Thoracic aorta (tissue), 2 donors: ENCODE results near the gene BABAM2. TPM values are rescaled to one million over a fixed set of nuclear protein-coding genes. Genes with fewer than 3 reads are reported as not detected.

Experiments used
- ATAC-seq: fragments of 150-250 bp; one replicate; pipeline ENCODE4 v1.8.0; 2017; ENCODE audit warnings: low read depth; ENCODE audit not compliant: insufficient number of reproducible peaks, low FRiP score
- DNase-seq: peaks from one replicate; pipeline ENCODE4 v3.0.0-alpha.2; 2020; ENCODE audit warnings: low spot score
- H3K27ac ChIP-seq, 2 donors: fragments of 200-600 bp; sonication (generic); 1 replicate in 1 of 2; 2 replicates in 1 of 2; pipeline ENCODE4 v1.5.1; 2016; ENCODE audit warnings: mild to moderate bottlenecking in 2 of 2, moderate library complexity in 2 of 2
- H3K27me3 ChIP-seq: fragments of 200-600 bp; sonication (generic); replicated peaks from 2 replicates; pipeline ENCODE4 v1.6.0; 2016; ENCODE audit warnings: mild to moderate bottlenecking; ENCODE audit not compliant: insufficient read depth
- H3K36me3 ChIP-seq: fragments of 200-600 bp; sonication (generic); one replicate; pipeline ENCODE4 v1.5.1; 2016
- H3K4me1 ChIP-seq, 2 donors: fragments of 200-600 bp; sonication (generic); 1 replicate in 1 of 2; 2 replicates in 1 of 2; pipeline versions ENCODE4 v1.5.1 to v1.6.0; 2016; ENCODE audit warnings: low read depth in 2 of 2, mild to moderate bottlenecking in 1 of 2; ENCODE audit not compliant: control insufficient read depth in 1 of 2
- H3K4me3 ChIP-seq: fragments of 200-600 bp; sonication (generic); 2 replicates; pipeline ENCODE4 v1.5.1; 2016; ENCODE audit warnings: mild to moderate bottlenecking
- H3K9me3 ChIP-seq: fragments of 200-600 bp; sonication (generic); 2 replicates; pipeline ENCODE4 v1.5.1; 2016
- total RNA-seq, 2 donors: library from RNA; depleted of rRNA; stranded (reverse); fragments of >200 nt; gene quantifications; one replicate each; pipeline versions ENCODE4 v1.1.0 to v1.2.3, GENCODE V29; 2016
- TF ChIP-seq, protein P1 (sequence below): fragments of 200-600 bp; sonication (generic); IDR thresholded peaks from one replicate; pipeline ENCODE4 v1.5.1; 2019; ENCODE audit warnings: antibody characterized with exemption

Gene BABAM2
- total RNA-seq, 2 donors from 2014 or later: 24.7 to 32.8 TPM

DNA sequence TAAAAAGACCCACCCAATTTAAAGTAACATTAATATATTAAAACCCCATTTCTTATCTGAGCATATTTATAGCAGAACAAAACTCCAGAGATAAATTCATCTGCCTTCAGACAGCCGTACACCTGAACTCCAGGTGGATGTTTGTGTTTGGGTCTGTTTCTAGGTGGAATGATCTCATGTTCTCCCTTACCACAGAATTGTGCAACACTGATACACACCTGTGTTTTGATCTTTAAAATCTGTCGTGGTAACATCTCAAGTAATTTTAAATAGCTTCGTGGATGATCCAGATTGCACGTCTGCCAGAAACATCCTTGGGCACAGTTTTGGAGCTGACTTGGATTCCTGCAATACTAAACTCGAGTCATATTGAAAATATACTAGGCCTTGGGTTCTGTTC is 294.6 kb downstream of the BABAM2 start:
- no peak for ATAC-seq
- no peaks in the 10 kb centered on the region for H3K4me1 ChIP-seq
- TF ChIP-seq, protein P1, sequence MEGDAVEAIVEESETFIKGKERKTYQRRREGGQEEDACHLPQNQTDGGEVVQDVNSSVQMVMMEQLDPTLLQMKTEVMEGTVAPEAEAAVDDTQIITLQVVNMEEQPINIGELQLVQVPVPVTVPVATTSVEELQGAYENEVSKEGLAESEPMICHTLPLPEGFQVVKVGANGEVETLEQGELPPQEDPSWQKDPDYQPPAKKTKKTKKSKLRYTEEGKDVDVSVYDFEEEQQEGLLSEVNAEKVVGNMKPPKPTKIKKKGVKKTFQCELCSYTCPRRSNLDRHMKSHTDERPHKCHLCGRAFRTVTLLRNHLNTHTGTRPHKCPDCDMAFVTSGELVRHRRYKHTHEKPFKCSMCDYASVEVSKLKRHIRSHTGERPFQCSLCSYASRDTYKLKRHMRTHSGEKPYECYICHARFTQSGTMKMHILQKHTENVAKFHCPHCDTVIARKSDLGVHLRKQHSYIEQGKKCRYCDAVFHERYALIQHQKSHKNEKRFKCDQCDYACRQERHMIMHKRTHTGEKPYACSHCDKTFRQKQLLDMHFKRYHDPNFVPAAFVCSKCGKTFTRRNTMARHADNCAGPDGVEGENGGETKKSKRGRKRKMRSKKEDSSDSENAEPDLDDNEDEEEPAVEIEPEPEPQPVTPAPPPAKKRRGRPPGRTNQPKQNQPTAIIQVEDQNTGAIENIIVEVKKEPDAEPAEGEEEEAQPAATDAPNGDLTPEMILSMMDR: no peak

GRCh38 chr2:28185891-28186290 is 295.4 kb downstream of the BABAM2 start:
- Histone ChIP-seq H3K4me3 (no peak overlapping the region), H3K27me3 (no peaks in the 10 kb centered on the region), H3K4me1 (no peaks in the 10 kb centered on the region), H3K36me3 (no peaks in the 10 kb centered on the region), H3K9me3 (no peaks in the 10 kb centered on the region), H3K27ac (no peak overlapping the region)
- TF ChIP-seq, protein P1: no peak
- ATAC-seq (no peak), DNase-seq (no peak)

More for the DNA sequence above, 294.6 kb downstream of the BABAM2 start:
- Histone ChIP-seq H3K27ac (no peak overlapping the region), H3K4me3 (no peak overlapping the region), H3K9me3 (no peaks in the 10 kb centered on the region), H3K36me3 (no peaks in the 10 kb centered on the region), H3K27me3 (no peaks in the 10 kb centered on the region)
- no peak for DNase-seq

DNA sequence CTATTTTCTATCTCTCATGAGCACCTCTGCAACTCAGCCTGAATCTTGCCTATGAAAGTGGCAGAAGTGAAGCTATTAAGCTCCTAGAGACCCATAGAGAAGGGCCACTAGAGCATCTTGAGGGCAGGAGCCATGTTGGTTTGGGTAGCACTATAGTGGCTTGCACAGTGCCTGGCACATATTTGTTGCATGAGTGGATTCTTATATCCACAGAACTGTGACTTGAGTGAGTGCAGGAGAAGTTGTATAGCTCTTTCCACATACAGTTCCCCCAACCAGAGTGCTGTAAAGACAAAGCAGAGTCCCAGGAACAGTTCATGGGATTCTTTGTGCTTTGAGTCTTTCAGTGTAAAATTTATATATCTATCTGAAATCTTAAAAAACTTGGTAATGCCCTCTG is 296.7 kb downstream of the BABAM2 start:
- no peaks in the 10 kb centered on the region for H3K9me3 ChIP-seq
- H3K27me3 ChIP-seq: no peaks in the 10 kb centered on the region
- DNase-seq (no peak), ATAC-seq (no peak)
- H3K4me3 ChIP-seq: no peak overlapping the region
- TF ChIP-seq, protein P1: no peak
- H3K36me3 ChIP-seq: no peaks in the 10 kb centered on the region
- H3K27ac ChIP-seq: no peak overlapping the region
- no peaks in the 10 kb centered on the region for H3K4me1 ChIP-seq

DNA sequence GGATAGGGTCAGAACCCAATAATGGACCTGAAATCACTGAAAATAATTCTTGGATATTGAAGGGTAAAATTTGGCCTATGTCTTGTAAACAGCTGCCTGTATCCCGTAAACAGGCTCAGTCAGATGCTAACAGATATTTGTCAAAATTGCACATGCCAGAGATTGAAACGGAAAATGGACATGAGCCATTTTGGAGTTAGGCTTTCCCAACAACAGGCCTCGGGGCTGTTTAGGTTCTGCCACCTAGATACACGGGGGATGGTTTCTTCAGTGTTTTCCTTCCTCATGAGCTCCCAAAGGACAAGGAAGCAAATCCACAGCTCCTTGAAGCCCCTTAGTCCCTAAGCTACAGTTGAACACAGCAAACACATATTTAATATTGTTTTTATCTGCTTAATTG is 297.9 kb downstream of the BABAM2 start:
- Histone ChIP-seq H3K27ac (no peak overlapping the region), H3K9me3 (no peaks in the 10 kb centered on the region), H3K27me3 (no peaks in the 10 kb centered on the region), H3K4me3 (no peak overlapping the region), H3K4me1 (no peaks in the 10 kb centered on the region), H3K36me3 (no peaks in the 10 kb centered on the region)
- TF ChIP-seq, protein P1: no peak
- no peak for DNase-seq
- ATAC-seq: no peak

GRCh38 chr2:28193630-28194403 is 303.3 kb downstream of the BABAM2 start:
- H3K36me3 ChIP-seq: no peaks in the 10 kb centered on the region
- H3K27ac ChIP-seq: no peak overlapping the region
- H3K4me3 ChIP-seq: no peak overlapping the region
- ATAC-seq: no peak
- DNase-seq: no peak
- no peaks in the 10 kb centered on the region for H3K9me3 ChIP-seq
- TF ChIP-seq, protein P1: no peak
- no peaks in the 10 kb centered on the region for H3K27me3 ChIP-seq
- H3K4me1 ChIP-seq: no peaks in the 10 kb centered on the region
